ENCODE results near the gene MYO10. TPM values are rescaled to one million over a fixed set of nuclear protein-coding genes. Genes with fewer than 3 reads are reported as not detected.
A peak's percentile ranks its signal among the peaks of the same experiment; 100 is the strongest.

Gene MYO10
- total RNA-seq, 1 donor from 2014 or later, result 67.0 TPM

DNA sequence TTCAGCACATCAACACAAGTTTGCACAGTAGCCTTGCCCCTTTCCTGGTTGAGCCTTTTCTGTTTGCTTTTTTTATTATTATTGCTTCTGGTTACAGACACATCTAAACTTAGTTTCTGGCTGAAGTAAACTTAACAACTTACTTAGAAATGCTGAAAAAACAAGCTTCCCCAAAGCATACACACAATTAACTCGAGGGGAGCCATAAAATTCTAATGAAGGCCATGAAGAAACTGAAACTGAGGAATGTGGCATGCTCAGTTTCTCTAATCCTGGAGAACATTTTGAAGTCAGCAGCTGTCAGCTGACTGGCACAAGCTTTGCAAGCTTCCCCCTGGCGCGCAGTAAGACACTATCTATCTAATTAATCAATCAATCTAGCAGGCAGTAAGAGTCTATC lies 3.7 kb downstream of the MYO10 start:
- peak overlapping the region; percentile 64 for H3K4me3 ChIP-seq
- peaks cover 45% of the 10 kb centered on the region for H3K4me1 ChIP-seq
- peak overlapping the region; percentile 33 for H3K27ac ChIP-seq
- intact Hi-C loops (cut with DNase I), result loop anchor here (10.0 kb wide), 2 partner anchors 138 to 262 kb away; no protein-coding TSS in a partner anchor
- no peaks in the 10 kb centered on the region for H3K36me3 ChIP-seq
- DNase-seq, result no peak
- TF ChIP-seq, protein P1, sequence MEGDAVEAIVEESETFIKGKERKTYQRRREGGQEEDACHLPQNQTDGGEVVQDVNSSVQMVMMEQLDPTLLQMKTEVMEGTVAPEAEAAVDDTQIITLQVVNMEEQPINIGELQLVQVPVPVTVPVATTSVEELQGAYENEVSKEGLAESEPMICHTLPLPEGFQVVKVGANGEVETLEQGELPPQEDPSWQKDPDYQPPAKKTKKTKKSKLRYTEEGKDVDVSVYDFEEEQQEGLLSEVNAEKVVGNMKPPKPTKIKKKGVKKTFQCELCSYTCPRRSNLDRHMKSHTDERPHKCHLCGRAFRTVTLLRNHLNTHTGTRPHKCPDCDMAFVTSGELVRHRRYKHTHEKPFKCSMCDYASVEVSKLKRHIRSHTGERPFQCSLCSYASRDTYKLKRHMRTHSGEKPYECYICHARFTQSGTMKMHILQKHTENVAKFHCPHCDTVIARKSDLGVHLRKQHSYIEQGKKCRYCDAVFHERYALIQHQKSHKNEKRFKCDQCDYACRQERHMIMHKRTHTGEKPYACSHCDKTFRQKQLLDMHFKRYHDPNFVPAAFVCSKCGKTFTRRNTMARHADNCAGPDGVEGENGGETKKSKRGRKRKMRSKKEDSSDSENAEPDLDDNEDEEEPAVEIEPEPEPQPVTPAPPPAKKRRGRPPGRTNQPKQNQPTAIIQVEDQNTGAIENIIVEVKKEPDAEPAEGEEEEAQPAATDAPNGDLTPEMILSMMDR (IDR thresholded peaks at IDR 0.05), result no peak
- ATAC-seq, result no peak
- H3K9me3 ChIP-seq, result no peaks in the 10 kb centered on the region
- H3K27me3 ChIP-seq, result no peaks in the 10 kb centered on the region

DNA sequence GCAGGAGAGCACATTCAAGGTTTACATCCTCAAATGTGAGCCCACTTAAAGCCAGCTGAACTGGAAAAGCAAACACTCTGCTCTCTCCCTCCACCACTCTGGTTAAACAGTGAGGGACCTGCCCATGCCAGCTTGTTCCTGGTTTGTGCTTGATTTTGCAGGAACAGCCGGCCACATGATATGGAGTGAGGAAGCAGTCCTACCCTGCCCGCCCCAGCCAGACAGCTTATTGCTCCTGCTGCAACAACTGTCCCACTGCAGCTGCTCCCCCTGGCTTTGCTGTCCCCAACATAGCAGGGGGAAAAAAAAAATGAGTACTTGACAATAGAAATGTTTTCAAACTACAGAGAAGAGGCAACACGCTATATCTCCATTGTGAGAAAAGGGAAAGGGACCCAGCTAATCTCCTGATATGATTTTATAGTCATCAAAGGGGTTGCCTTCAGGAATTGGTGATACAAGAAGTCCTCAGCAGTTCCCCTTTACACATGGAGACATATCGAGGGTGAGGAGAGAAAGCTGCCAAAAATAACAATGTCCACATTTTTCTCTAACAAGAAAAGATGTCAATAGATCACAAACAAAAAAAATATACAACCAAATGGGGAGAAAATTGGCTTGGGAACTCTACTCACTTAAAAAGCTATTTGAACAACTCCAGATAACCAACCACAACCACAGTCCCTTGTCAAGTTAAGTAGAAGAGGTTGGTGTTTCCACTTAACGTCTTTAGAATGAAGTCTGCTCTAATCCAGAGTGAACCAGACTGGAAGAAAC lies 4.6 kb downstream of the MYO10 start:
- peaks cover 37% of the 10 kb centered on the region for H3K4me1 ChIP-seq
- intact Hi-C loops (cut with DNase I), result loop anchor here (10.0 kb wide), 2 partner anchors 137 to 263 kb away; no protein-coding TSS in a partner anchor
- peak; percentile 76 for DNase-seq

DNA sequence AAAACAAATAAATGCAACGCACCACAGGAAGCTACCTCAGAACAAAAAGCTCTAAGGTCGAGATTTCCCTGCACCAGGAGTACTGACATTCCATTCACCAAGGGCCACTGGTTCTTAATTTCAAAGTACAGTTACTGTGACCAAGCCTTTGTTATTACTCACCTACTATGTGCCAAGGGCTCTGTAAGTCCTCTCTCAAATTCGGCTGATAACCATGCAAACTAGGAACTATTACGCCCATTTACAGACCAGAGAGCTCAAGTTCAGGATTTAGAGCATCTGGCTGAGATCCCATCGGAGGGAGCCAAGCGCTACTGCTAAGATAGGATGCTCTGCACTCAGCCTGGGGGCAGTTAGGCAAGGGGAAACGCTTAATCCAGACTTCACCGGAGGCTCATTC lies 5.6 kb downstream of the MYO10 start:
- peak; percentile 18 for ATAC-seq
- Histone ChIP-seq H3K4me1 (peaks cover 37% of the 10 kb centered on the region), H3K27me3 (no peaks in the 10 kb centered on the region), H3K36me3 (no peaks in the 10 kb centered on the region), H3K9me3 (no peaks in the 10 kb centered on the region), H3K4me3 (peak overlapping the region; percentile 11), H3K27ac (peak overlapping the region; percentile 61)
- intact Hi-C loops (cut with DNase I), result loop anchor here (10.0 kb wide), 2 partner anchors 136 to 264 kb away; no protein-coding TSS in a partner anchor
- TF ChIP-seq, protein P1 (IDR thresholded peaks at IDR 0.05), result no peak
- DNase-seq, result no peak

More for the DNA sequence above, 4.6 kb downstream of the MYO10 start:
- Histone ChIP-seq H3K4me3 (no peak overlapping the region), H3K27ac (peak overlapping the region; percentile 61), H3K27me3 (no peaks in the 10 kb centered on the region), H3K9me3 (no peaks in the 10 kb centered on the region), H3K36me3 (no peaks in the 10 kb centered on the region)
- TF ChIP-seq, protein P1 (IDR thresholded peaks at IDR 0.05), result no peak
- peak; percentile 62 for ATAC-seq

DNA sequence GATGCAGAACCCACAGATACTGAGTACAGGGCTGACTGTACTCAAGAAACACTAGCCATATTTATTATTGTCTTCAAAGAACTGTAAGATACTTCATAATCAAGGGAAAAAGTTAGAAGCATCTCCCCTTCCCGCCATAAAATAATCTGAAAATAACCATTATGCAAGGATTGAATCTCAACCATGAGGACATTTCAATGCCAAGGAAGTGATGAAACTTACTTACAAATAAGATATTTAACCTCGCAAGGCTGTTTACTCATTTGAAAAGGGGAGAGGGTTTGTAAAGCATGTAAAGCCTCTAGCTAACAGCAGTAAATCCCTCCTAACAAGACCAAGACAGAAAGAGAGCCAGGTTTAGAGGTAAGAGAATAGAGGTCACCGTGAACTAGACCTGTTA lies 6.3 kb downstream of the MYO10 start:
- ATAC-seq (no peak), DNase-seq (no peak)
- Histone ChIP-seq H3K27ac (peak overlapping the region; percentile 61), H3K9me3 (no peaks in the 10 kb centered on the region), H3K27me3 (no peaks in the 10 kb centered on the region), H3K36me3 (no peaks in the 10 kb centered on the region), H3K4me1 (peaks cover 41% of the 10 kb centered on the region), H3K4me3 (no peak overlapping the region)
- TF ChIP-seq, protein P1 (IDR thresholded peaks at IDR 0.05), result no peak
- intact Hi-C loops (cut with DNase I), result loop anchor here (10.0 kb wide), 2 partner anchors 135 to 265 kb away; no protein-coding TSS in a partner anchor

DNA sequence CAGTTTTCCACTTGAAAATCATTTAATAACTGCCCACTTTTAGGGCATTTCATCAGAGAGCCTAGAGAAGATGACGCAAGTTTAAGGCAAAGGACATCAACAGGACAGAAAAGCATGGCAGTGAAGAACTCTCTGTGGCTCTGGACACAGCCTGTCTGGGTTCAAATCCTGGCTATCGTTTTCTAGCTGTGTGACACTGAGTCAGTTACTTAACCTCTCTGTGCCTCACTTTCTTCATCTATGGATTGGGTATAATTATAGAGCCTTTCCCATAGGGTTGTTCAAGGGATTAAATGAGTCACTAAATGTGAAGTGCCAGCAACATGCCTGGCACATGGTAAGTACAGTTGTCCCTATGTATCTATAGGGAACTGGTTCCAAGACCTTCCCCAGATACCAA lies 6.7 kb downstream of the MYO10 start:
- no peaks in the 10 kb centered on the region for H3K9me3 ChIP-seq
- H3K4me3 ChIP-seq, result no peak overlapping the region
- H3K36me3 ChIP-seq, result no peaks in the 10 kb centered on the region
- no peaks in the 10 kb centered on the region for H3K27me3 ChIP-seq
- DNase-seq, result no peak
- H3K4me1 ChIP-seq, result peaks cover 41% of the 10 kb centered on the region
- H3K27ac ChIP-seq, result no peak overlapping the region
- intact Hi-C loops (cut with DNase I), result no loop called here
- TF ChIP-seq, protein P1 (IDR thresholded peaks at IDR 0.05), result no peak
- no peak for ATAC-seq
